Activated CD4-positive, CD25-positive, alpha-beta regulatory T cell treated with anti-CD3 and anti-CD28 coated beads, Interleukin-2, amount 50 U/mL, for 72 hours (primary cell): ENCODE results near the gene AMFR.

ENCODE experiments used
- DNase-seq: peaks from one replicate; pipeline ENCODE4 v3.0.0; 2021

Gene AMFR

DNA sequence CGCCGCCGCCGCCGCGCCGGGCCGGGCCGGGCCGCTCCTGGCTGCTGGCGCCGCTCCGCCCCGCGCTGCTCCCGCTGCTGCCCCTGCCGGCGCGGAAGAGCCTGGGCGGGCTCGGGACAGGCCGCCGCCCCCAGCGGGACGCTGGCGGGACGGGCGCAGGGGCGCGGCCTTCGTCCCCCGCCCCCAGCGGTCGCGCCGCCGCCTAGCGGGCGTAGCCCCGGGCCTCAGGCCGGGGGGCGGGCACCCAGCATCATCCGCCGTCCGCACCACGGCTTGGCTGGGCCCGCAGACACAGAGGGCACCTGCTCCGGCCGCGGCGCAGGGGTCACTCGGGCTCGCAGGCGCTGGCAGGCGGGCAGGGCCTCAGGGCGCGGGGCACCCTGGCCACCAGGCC lies at the start of gene AMFR:
Gene AMFR, minus strand, starts transcription at position 107 of the 394 bp plus-strand sequence. CDS start 218 bp downstream, outside the sequence.
- DNase-seq: peak; percentile 77

DNA sequence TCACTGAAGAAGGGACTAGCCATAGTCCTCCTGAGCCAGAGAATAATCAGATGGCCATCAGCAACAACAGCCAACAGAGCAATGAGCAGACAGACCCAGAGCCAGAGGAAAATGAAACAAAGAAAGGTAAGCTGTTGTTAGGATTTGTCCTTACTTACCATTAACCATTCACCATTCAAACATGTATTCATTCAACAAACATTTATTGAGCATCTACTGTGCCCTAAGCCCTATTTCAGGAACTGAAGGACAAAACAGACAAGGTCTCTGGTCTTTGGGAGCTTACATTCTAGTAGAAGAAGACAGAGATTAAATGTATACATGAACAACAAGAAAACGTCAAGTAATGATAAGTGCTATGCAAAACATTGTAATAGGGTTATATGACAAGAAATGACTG lies 45.3 kb upstream of the AMFR start:
- DNase-seq: no peak

DNA sequence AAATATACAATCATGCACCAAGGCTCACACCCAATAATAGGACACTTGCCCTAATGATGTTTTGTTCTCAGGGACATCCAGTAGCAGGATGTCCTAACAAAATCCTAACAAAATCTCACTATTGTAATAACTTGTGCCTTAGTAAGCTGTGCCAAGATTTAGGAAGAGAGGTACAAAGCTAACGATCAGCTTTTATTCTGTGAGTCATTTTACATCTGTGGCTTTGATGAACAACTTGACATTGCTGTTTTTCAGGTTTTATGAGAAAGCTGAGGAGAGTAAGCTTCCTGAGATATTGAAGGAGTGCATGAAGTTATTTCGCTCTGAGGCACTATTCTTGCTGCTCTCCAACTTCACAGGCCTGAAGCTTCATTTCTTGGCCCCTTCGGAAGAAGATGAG lies 44.9 kb upstream of the AMFR start:
- DNase-seq: no peak

DNA sequence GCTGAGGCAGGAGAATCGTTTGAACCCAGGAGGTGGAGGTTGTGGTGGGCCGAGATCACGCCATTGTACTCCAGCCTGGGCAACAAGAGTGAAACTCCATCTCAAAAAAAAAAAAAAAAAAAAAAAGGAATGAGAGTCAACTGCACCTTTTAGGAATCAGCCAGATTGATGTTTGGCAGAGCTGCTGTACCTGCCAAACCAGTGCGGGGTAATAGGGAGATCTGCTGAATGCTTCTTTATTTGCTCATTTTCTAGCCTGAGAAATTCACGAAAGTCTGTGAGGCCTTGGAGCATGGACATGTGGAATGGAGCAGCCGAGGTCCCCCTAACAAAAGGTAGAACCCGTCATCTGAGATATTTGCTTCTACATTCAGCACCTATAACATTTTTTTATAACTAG lies 44.4 kb upstream of the AMFR start:
- no peak for DNase-seq

DNA sequence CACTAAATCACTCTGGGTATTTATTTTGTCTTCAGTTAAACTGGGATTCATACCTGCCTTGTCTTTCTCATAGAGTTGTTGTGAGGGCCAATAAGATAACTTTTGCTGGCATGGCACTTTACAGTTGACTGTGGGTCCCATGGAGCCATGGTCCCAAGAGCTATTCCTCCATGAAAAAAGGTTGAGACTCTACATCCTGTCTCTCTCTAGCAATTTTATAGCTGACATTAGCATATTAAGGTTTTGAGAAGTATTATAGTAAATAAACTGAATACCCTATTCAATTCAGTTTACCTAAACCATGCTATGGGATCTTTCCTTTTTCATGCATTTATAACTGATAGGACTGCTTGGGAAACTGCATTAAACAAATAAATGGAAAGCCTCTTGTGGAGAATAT lies 43.5 kb upstream of the AMFR start:
- no peak for DNase-seq

DNA sequence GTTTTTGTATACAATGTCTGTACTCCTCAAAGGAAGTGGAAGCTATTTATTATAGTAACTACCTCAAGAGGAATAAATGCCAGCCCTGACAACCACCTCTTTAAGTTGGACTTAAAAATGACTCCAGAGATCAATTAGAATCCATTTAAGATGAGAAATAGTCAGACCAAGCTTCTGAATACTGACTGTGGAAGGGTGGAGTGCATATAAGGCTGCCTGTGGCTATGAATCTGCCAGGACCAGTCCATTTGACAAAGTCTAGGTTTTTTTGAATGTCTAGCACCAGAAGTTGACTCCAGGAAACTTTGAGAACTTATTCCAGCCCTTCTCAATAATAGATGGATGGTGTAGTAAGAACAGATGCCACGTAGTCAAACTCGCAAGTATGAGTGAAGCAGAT lies 41.0 kb upstream of the AMFR start:
- DNase-seq: no peak

DNA sequence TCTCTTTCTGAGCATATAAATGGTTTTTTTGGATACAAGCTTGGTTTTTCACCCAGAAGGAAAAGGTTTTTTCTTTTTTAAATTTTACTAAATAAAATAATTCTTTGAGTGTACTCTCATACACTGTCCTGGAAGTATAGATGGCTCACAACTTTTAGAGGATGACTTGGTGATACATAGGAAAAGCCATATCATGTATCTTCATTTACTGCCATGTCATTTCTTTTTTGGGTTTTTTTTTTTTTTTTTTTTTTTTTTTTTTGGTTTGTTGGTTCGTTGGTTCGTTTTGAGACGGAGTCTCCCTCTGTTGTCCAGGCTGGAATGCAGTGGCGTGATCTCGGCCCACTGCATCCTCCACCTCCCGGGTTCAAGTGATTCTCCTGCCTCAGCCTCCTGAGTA lies 37.8 kb upstream of the AMFR start:
- no peak for DNase-seq

DNA sequence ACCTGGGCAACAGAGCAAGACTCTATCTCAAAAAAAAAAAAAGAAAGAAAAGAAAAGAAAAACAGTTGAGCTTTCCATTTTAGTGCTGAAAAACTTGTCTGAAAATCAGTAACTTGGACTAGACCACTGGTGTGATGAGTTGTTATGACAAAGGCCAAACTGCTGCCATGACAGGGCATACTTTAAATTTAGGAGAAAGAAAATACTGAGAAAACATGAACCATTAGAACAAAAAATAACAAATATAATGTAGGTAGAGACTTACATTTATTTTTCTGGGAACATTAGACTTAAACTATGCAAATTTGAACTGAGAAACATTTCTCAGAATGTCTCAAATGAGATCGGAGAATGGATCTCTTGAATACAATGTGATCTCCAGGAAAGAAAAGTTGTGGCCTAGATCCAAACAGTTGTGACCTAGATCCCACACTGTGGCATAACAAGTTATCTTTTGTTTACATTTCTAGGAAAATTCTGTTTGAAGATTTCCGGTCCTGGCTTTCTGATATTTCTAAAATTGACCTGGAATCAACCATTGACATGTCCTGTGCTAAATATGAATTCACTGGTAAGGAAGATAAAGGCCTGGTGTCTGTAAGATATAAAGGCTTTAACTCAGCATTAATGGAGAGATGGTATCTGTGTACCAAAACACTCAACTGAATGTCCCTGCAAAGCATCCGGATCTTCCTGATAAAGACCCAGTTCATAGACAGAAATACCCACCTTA lies 36.9 kb upstream of the AMFR start:
- no peak for DNase-seq

DNA sequence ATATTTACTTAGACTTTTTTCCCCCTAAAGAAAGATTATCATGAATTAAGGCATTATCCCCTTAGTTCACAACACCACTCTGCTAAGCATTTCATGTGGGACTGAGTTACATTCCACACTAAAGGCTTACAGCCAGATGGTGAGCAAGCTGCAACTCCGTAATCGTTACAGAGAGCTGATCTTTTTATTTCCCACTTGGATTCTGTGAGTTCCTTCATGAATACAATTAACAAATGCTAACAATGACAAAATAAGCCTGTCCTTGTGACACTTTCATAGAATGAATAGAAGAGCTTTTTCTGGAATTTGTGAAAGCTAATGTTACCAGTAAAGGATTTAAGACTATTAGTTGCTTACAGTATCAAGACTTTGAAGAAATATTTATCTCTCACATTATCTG lies 34.8 kb upstream of the AMFR start:
- DNase-seq: no peak

DNA sequence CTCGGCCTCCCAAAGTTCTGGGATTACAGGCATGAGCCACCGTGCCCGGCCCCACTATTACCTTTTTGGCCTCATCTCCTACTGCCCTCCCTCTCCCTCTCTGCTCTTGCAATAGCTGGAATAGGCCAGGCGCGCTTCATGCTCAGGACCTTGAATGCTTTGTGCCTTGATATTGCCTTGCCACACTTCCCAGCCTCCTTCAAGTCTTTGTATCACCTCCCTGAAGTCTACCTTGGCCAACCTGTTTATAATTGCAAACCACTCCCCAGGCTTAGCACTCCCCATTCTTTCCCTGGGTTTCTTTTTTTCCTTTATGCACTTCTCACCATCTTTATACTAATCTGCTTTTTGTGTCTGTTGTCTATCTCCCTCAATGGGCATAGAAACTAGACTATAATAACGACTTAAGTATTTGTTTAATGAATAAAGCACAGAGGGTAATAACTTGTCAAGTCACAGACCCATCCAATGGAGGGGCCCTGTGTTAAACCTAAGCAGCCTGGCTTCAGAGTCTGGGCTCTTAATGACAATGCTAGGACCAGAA lies 32.7 kb upstream of the AMFR start:
- no peak for DNase-seq

DNA sequence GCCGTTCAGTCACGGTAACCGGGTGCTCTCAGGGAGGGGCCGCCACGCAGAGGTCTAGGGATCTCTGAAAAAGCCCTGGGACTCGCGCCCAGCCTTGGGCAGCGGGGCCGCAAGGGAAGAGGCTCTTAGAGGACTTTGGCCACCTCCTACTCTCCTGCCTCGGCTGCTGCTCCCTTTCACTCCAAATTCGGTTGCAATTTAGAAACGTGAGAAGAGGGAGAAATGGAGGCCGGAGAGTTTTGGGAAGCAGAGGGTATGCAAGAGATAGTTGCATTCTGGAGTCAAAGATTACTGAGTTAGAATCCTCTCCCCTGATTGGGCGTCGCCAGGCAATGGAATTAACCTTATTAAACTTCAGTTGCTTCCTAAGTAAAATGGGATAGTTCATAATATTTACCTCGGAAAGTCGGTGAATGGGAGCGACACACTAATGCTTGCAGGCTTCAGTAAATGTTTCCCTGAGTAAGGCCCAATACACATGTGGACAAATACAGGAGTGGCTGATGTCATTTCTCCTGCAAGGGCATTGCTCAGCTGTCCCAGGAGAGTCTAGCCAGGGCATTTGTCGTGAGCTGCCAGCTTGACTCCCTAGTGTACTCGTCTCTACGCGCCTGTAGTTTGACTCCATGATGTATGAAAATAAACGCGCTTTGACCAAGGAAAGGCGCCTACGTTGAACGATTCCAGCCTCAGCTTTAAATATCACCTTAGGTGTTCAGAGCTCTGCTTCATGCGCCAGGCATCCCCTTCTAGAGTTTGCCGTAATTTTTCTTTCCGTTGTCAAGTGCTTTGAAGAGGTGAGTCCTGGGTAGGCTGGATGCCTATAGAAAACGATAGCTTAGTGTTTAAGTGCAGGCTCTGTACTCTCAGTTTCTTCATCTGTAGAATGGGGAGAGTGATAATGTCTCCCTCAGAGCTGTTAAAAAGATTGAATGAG lies 26.7 kb upstream of the AMFR start:
- DNase-seq: no peak

DNA sequence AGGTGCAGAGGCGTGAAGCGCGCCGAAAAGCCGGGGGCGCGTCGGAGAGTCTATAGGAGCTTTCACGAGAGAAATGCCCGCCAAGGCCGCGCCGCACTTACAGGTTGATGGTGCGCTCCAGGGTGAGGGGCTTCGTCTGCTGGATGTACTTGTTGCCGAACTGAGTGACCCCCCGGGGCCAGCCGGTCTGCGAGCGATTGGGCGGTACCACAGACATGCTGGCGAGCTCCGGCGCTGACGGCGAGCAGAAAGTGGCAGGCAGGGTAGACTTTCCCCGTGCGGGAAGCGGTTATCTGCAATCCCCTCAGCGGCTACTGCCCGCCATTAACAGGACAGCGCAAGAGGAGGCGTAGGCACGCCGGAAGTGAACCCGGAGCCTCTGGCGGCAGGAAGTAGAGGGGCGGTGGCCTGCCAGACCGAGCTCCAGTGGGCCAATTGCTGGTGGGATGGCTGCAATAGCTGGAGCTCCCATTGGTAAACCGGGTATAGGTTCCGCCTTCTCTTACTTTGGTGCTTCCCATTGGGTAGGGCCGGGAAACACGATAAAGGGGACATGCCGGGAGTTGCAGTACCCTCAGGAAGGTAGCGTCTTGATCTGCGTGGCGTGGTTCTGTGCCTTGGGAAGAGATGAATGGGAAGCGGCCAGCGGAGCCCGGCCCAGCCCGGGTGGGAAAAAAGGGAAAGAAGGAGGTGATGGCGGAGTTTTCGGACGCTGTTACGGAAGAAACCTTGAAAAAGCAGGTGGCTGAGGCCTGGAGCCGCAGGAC lies 25.8 kb upstream of the AMFR start, which contains the start of the genes NUDT21 and OGFOD1:
Gene NUDT21, minus strand, starts transcription at position 347 of the 767 bp plus-strand sequence. Its CDS starts 130 bp downstream, at position 217.
Gene OGFOD1, plus strand, starts transcription at position 569 of the 767 bp plus-strand sequence. Its CDS starts 59 bp downstream, at position 628.
- peak; percentile 87 for DNase-seq

DNA sequence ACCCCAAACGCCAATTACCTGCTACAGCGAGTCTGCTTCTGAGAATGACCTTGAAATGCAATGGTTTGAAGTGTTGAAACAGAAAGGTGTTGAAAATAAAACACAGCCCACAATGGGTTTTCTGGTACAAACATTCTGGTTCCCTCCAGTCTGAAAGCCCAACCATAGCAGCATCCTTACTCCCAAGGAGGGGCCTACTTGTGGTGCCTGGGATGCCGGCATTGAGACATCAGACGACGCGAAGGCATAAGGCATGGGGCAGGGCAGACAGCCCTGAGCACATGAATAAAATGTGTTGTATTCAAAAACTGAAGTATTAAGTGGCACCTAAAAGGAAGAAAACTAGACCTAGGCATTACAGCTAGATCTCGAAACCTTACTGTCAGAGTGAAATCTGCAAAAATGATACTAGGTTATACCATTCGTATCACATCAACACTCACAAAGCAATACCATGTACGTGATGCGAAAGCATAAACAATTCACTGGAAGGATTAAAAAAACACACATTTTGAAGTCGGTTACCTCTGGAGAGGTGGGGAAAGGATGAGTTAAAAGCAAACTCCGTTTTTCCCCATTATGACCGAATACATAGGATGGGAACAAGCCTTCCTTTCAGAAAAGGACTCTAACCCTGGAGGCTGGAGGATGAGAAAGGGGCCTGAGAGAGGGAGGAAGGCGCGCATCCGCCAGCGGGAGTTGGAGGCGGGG lies 25.1 kb upstream of the AMFR start:
- no peak for DNase-seq

DNA sequence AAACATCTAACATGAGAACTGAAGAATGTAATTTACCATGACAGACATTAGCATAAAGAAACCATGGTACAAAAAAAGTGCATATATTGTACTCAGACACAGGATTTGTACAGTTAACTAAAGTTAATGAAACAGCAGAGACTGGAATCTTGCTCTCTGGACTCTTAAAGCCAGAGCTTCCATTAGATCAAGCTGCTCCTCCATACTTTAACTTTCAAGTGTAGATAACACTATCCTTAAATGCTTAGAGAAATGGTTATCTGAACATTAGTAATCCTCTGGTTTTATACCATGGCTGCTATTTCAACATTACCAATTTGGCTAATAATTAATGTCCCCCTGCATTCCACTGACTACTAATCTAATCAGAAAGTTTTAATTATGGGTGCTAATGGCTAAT lies 22.7 kb upstream of the AMFR start:
- no peak for DNase-seq

DNA sequence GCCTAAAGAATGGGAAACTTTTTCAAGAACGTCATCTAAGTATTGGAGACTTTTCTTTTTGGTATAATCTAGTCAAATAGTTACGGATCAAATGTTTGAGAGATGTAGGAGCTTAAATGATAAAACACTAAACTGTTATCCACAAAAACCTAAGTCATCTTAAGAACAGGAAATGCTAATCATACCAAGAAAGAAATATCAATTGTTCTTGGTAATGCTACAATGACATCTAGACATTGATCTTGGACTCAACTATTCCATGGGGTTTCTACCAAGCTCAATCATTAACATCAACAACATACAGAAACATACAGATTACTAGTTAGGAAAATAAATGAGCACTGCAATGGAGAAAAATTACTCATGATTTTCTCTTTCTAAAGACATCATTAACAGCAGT lies 21.9 kb upstream of the AMFR start:
- no peak for DNase-seq

DNA sequence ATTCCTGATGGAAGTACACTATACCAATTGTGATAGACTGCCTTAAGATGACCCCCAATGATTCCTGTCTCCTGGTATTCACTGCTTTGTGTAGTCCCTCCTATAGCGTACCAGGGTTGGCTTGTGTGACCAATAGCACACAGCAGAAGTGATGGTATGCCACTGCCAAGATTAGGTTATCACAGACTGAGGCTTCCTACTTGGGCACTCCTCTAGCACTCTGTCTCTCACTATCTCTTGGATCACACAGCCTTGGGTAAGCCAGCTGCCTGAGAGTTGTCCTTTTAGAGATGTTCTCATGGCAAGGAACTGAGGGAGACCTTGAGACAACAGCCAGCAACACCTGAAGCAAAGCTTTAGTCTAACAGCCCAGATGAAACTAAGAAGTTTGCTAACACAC lies 12.7 kb upstream of the AMFR start:
- DNase-seq: no peak

DNA sequence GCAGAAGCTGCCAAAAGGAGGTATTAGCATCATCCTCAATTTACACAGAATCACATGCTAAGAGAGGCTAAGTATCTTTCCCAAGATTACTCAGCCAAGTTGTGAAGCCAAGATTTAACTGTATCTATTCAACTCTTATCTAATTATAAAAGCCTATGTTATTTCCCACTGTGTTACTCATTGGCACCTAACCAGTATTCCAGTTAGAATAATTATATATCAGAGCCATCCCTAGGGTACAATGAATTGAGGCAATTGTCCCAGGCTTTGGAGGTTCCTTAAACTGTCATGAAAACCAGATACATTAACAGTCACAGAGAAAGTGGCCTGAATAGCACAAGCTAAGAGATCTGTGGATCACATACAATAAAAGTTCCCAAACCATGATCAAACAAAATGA lies 10.9 kb upstream of the AMFR start:
- no peak for DNase-seq

DNA sequence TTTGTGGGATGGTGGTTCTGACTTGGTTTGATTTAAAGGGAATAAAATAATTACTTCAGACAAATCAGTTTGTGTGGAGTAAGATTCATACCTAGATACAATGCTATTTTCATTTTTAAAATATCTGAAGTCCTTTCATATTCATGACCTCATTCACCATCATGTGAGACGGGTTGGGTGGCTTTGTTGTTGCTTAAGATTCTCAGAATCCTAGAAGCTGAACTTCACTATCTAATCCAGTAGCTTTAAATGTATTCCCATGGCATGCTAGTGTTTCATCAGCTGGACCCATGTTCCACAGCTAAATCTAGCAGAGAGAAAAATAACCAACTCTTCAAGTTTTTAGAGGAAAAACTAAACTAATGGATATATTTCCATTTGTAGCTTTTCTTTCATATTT lies 2.7 kb upstream of the AMFR start:
- no peak for DNase-seq

DNA sequence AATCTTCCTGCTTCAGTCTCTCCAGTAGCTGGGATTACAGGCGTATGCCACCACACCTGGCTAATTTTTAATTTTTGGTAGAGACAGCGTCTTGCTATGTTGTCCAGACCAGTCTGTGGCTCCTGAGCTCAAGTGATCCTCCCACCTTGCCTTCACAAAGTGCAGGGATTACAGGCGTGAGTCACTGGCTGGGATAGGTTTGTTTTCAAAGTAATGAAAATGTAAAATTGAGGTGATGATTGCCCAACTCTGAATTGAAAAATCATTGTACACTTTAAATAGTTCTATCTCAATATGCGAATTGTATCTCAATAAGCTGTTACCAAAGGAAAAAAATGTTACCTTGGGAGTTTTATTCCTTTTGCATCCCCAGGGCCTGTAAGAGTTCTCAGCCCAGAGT lies 1.2 kb upstream of the AMFR start:
- no peak for DNase-seq

DNA sequence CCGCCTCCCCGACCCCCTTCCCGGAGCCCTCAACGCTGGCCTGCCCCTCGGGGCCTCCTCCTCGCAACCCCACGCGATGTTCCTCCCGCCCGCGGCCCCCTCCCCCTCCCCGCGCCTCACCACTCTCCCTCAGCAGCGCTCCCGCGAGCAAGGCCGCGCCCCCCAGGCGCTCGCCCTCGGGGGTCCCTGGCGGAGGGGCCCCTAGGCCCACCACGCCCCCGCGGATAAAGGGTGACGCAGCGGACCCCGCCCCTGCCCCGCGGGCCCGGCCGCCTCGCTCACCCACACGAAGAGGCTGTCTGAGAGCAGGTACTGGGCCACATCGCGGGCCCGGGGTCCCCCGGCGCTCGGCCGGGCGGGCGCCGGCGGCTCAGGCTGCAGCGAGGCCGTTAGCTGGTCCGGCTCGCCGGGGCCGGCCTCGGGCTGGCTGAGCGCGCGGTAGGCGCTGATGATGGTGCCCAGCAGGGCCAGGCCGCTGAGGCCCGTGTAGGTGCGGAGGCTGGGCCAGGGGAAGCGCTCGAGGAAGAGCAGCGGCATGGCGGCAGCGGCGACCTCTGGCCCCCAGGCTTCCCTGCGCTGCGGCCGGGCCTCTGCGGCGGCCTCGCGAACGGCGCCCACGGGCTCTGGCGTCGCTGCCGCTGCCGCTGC lies 430 bp downstream of the AMFR start:
- DNase-seq: peak; percentile 35

DNA sequence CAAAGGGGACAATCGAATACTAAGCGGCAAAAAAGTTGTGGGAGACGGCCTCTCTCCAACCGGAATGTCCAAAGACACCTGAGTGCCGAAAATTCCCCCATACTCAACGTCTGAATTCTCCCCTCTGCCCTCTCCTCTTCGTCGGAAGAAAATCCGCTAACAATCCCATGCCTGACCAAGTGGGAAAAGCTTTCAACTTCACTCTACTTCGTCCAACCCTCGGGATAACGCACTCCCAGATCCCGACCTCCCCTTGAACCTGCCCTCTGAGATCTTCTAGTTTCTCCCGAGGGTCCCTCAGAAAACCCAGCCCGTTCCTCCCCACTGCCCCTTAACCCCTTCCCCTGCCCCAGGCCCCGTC lies 961 bp downstream of the AMFR start:
- DNase-seq: no peak
